SK-N-SH (cell line): ENCODE results near the gene MPZL1. TPM values are rescaled to one million over a fixed set of nuclear protein-coding genes. Genes with fewer than 3 reads are reported as not detected.

Experiments
- CTCF ChIA-PET: fragments of 300-600, 350-600 bp; formaldehyde crosslinking; extraction: SDS; loops from one replicate; lab custom pipeline; 2021; lab: Yijun Ruan, JAX
- POLR2A ChIA-PET: fragments of 350-600 bp; sonication (Branson Sonifier 250); formaldehyde crosslinking; extraction: SDS; loops from one replicate; lab custom pipeline; 2020; ENCODE audit warnings: antibody characterized with exemption, inconsistent platforms; lab: Yijun Ruan, JAX
- DNase-seq: peaks from one replicate; pipeline ENCODE4 v3.0.0; 2012
- H2AFZ ChIP-seq: fragments of 200-600 bp; sonication (generic); 2 replicates; pipeline ENCODE4 v1.8.1; 2016; ENCODE audit warnings: antibody characterized with exemption, mild to moderate bottlenecking, low read depth
- H3F3A ChIP-seq: fragments of 200-600 bp; sonication (generic); replicated peaks from 2 replicates; pipeline ENCODE3; 2016; ENCODE audit warnings: antibody characterized with exemption, mild to moderate bottlenecking; ENCODE audit not compliant: insufficient read depth
- H3K27ac ChIP-seq, 2 experiments: fragments of 200-500 bp in 1 of 2; fragments of 200-600 bp in 1 of 2; sonication (Bioruptor generic) in 1 of 2; sonication (generic), shearing (Covaris generic) in 1 of 2; 2 replicates each; pipeline versions ENCODE4 v1.5.1 to v1.6.1; 2014 to 2016; ENCODE audit warnings: low read depth in 2 of 2, inconsistent platforms in 1 of 2, low read length in 1 of 2, mild to moderate bottlenecking in 1 of 2, mixed read lengths in 1 of 2
- H3K27me3 ChIP-seq: fragments of 200-600 bp; sonication (generic), shearing (Covaris generic); 2 replicates; pipeline ENCODE4 v1.6.1; 2016; ENCODE audit warnings: mixed run types; ENCODE audit not compliant: insufficient read depth
- H3K36me3 ChIP-seq, 2 experiments: fragments of 200-500 bp in 1 of 2; fragments of 200-600 bp in 1 of 2; sonication (Bioruptor generic) in 1 of 2; sonication (generic) in 1 of 2; replicated peaks in 1 of 2; 2 replicates each; pipeline versions ENCODE3 to v1.5.1; 2014 to 2016; ENCODE audit warnings: low read length in 1 of 2, mild to moderate bottlenecking in 1 of 2; ENCODE audit not compliant: insufficient read depth in 2 of 2, control insufficient read depth in 1 of 2
- H3K4me1 ChIP-seq, 2 experiments: fragments of 200-500 bp in 1 of 2; fragments of 200-600 bp in 1 of 2; sonication (Bioruptor generic) in 1 of 2; sonication (generic), shearing (Covaris generic) in 1 of 2; 2 replicates each; pipeline versions ENCODE4 v1.5.1 to v1.6.1; 2014 to 2016; ENCODE audit warnings: low read depth in 1 of 2, low read length in 1 of 2, mixed run types in 1 of 2; ENCODE audit not compliant: insufficient read depth in 2 of 2, control insufficient read depth in 1 of 2
- H3K4me2 ChIP-seq: fragments of 200-600 bp; sonication (generic), shearing (Covaris generic); 2 replicates; pipeline ENCODE4 v1.6.1; 2017; ENCODE audit warnings: mixed run types
- H3K4me3 ChIP-seq, 2 experiments: fragments of 200-500 bp in 1 of 2; fragments of 200-600 bp in 1 of 2; sonication (Bioruptor generic) in 1 of 2; sonication (generic), shearing (Covaris generic) in 1 of 2; 2 replicates each; pipeline versions ENCODE4 v1.5.1 to v1.8.1; 2014 to 2016; ENCODE audit warnings: low read depth in 2 of 2, inconsistent platforms in 1 of 2, low read length in 1 of 2, mild to moderate bottlenecking in 1 of 2, mixed read lengths in 1 of 2, moderate library complexity in 1 of 2
- H3K79me2 ChIP-seq: fragments of 200-600 bp; sonication (generic); 2 replicates; pipeline ENCODE4 v1.8.1; 2017; ENCODE audit warnings: mild to moderate bottlenecking; ENCODE audit not compliant: insufficient read depth
- H3K9ac ChIP-seq: fragments of 200-600 bp; sonication (generic); 2 replicates; pipeline ENCODE4 v1.6.1; 2017; ENCODE audit warnings: mixed run types
- H3K9me2 ChIP-seq: fragments of 200-600 bp; sonication (generic); 2 replicates; pipeline ENCODE4 v1.6.1; 2017; ENCODE audit warnings: mixed run types
- H3K9me3 ChIP-seq: fragments of 200-600 bp; sonication (generic); 2 replicates; pipeline ENCODE4 v1.6.1; 2017; ENCODE audit warnings: mixed run types, mild to moderate bottlenecking, moderate library complexity
- H4K20me1 ChIP-seq: fragments of 200-600 bp; sonication (generic); 2 replicates; pipeline ENCODE4 v1.6.1; 2017; ENCODE audit warnings: mild to moderate bottlenecking, mixed run types; ENCODE audit not compliant: insufficient read depth
- IRF3 ChIP-seq: fragments of 150-350 bp; IDR thresholded peaks from 2 replicates; pipeline ENCODE4 v1.6.1; 2016; ENCODE audit warnings: mild to moderate bottlenecking, low read depth, low read length
- MAX ChIP-seq: IDR thresholded peaks from 2 replicates; pipeline ENCODE4 v1.4.0; 2012; ENCODE audit warnings: low read depth
- MXI1 ChIP-seq: IDR thresholded peaks from 2 replicates; pipeline ENCODE4 v1.6.1; 2012; ENCODE audit warnings: mild to moderate bottlenecking, low read depth, low read length, improper control_type of control experiment
- RCOR1 ChIP-seq: fragments of 150-350 bp; IDR thresholded peaks from 2 replicates; pipeline ENCODE4 v1.6.1; 2017; ENCODE audit warnings: antibody characterized with exemption, low read length
- RXRA ChIP-seq: IDR thresholded peaks from 2 replicates; pipeline ENCODE4 v1.4.0; 2012; ENCODE audit warnings: low read depth, mild to moderate bottlenecking, borderline replicate concordance
- USF2 ChIP-seq: fragments of 150-350 bp; IDR thresholded peaks from 2 replicates; pipeline ENCODE4 v1.6.1; 2017; ENCODE audit warnings: antibody characterized with exemption, low read length, low read depth, borderline replicate concordance
- YY1 ChIP-seq: IDR thresholded peaks from 2 replicates; pipeline ENCODE4 v1.4.0; 2012; ENCODE audit warnings: low read depth, mild to moderate bottlenecking
- WGBS: methylation state at CpG from one replicate; pipeline ENCODE4 v1.1.6; 2017; ENCODE audit warnings: low lambda C conversion rate; 5-methylcytosine and 5-hydroxymethylcytosine counted together
- polyA plus RNA-seq, 3 experiments: library from polyadenylated mRNA; depleted of rRNA; stranded (reverse); fragments of >200 nt; gene quantifications; 2 replicates each; pipeline ENCODE4 v1.2.3, GENCODE V29; 2012
- TF ChIP-seq, protein P1 (sequence below): IDR thresholded peaks from 2 replicates; pipeline ENCODE4 v1.4.0; 2012; ENCODE audit warnings: low read depth, borderline replicate concordance
- TF ChIP-seq, protein P2 (sequence below): IDR thresholded peaks from 2 replicates; pipeline ENCODE4 v1.4.0; 2012; ENCODE audit warnings: low read depth, borderline replicate concordance

MPZL1 gene
- polyA plus RNA-seq, 1 of the 3 experiments (the other 2 are of a cell fraction): 27.3 TPM

DNA sequence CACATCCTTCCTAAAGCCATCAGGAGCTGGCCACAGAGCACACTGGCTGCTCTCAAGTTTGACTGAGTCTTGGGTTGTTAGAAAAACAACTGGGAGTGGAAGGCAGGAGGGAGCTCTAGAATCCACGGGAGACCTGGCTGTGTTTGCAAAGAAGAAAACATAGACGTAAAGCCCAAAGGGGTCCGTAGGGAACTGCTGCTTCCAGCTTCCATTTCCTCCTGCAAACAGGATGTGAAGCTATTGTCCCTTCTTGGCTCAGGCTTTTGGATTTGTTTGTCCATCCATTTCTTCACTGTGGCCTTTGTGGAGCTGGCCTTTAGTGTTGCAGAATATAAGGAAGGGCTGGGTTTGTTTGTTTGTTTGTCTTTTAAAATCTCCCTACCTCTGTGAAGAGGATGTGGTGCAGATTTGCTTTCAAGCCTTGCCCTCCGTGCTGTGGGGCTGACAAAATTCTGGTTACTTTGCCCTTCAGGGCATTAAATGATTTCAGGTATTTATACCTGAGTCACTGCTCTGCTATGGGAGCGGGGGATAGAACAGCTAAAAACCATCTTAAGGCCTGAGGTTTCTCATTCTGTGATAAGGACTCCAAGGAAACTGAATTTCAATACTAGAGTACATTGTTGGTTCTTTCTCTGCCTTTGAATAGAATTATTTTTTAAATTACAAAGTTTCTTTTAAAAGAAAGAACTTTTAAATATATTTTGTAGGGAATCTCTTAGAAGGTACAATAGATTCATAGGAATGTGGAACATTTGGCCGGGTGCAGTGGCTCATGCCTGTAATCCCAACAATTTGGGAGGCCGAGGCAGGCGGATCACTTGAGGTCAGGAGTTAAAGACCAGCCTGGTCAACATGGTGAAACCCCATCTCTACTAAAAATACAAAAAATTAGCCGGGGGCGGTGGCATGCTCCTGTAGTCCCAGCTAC lies 74.3 kb downstream of the MPZL1 start:
- Histone ChIP-seq H2AFZ (no peak overlapping the region), H3F3A (peaks cover 22% of the 10 kb centered on the region), H3K9ac (no peak overlapping the region), H4K20me1 (no peaks in the 10 kb centered on the region), H3K9me3 (no peaks in the 10 kb centered on the region), H3K4me3 (no peak overlapping the region), H3K4me1 (peaks cover 0 to 7% of the 10 kb centered on the region in 2 experiments; a peak in 2 of 4 replicates), H3K27me3 (no peaks in the 10 kb centered on the region), H3K27ac (peak overlapping the region in 1 of 2 experiments; percentile 62; a peak in 2 of 4 replicates), H3K36me3 (peaks cover 2 to 5% of the 10 kb centered on the region in 2 experiments), H3K4me2 (no peak overlapping the region), H3K9me2 (no peaks in the 10 kb centered on the region), H3K79me2 (no peaks in the 10 kb centered on the region)
- no peak for TF ChIP-seq YY1
- no peak for TF ChIP-seq MAX
- no peak for TF ChIP-seq RCOR1
- TF ChIP-seq RXRA: no peak
- TF ChIP-seq IRF3: no peak
- TF ChIP-seq, protein P1, sequence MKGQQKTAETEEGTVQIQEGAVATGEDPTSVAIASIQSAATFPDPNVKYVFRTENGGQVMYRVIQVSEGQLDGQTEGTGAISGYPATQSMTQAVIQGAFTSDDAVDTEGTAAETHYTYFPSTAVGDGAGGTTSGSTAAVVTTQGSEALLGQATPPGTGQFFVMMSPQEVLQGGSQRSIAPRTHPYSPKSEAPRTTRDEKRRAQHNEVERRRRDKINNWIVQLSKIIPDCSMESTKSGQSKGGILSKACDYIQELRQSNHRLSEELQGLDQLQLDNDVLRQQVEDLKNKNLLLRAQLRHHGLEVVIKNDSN: no peak
- TF ChIP-seq, protein P2, sequence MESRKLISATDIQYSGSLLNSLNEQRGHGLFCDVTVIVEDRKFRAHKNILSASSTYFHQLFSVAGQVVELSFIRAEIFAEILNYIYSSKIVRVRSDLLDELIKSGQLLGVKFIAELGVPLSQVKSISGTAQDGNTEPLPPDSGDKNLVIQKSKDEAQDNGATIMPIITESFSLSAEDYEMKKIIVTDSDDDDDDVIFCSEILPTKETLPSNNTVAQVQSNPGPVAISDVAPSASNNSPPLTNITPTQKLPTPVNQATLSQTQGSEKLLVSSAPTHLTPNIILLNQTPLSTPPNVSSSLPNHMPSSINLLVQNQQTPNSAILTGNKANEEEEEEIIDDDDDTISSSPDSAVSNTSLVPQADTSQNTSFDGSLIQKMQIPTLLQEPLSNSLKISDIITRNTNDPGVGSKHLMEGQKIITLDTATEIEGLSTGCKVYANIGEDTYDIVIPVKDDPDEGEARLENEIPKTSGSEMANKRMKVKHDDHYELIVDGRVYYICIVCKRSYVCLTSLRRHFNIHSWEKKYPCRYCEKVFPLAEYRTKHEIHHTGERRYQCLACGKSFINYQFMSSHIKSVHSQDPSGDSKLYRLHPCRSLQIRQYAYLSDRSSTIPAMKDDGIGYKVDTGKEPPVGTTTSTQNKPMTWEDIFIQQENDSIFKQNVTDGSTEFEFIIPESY: no peak
- TF ChIP-seq USF2: no peak
- TF ChIP-seq MXI1: no peak
- DNase-seq: no peak
- ChIA-PET POLR2A (interaction anchor here (0.6 kb wide), 1 partner anchor 79 kb away, joined by 3 read pairs; no protein-coding TSS in a partner anchor), CTCF (interaction anchor here (0.9 to 1.5 kb wide), 2 partner anchors 81 to 286 kb away, joined by 3 to 4 read pairs; no protein-coding TSS in a partner anchor)
- WGBS: 87% methylated on average over 10 of the region's 10 CpGs
